ENCODE results near the gene TAF11. TPM values are rescaled to one million over a fixed set of nuclear protein-coding genes. Genes with fewer than 3 reads are reported as not detected.

TAF11 gene
- total and polyA plus RNA-seq, 2 experiments from 2014 or later = 38.6 to 43.9 TPM

GRCh38 chr6:34919651-34920050 is 31.8 kb upstream of the TAF11 start:
- Histone ChIP-seq H3K4me1 (ENCODE audit: insufficient read depth) (no peaks in the 10 kb centered on the region), H3K27me3 (no peaks in the 10 kb centered on the region), H3K9me3 (ENCODE audit: low read depth) (no peaks in the 10 kb centered on the region), H2AFZ (no peak overlapping the region), H3K4me3 (no peak overlapping the region), H3K79me2 (peaks cover 60% of the 10 kb centered on the region), H3K27ac (no peak overlapping the region), H3K4me2 (no peak overlapping the region), H3K9me2 (replicated peaks; ENCODE audit: insufficient read depth) (no peaks in the 10 kb centered on the region), H4K20me1 (ENCODE audit: insufficient read depth, poor library complexity, severe bottlenecking) (peaks cover 6% of the 10 kb centered on the region), H3K36me3 (replicated peaks; ENCODE audit: insufficient read depth, low read depth) (no peaks in the 10 kb centered on the region)
- no peak for DNase-seq (ENCODE audit: low spot score)
- WGBS (ENCODE audit: low lambda C conversion rate, missing lambda C conversion rate) = 100% methylated on average over 1 of the region's 1 CpG
- no peak for TF ChIP-seq EZH2 (IDR thresholded peaks at IDR 0.05; ENCODE audit: borderline replicate concordance)
- no peak for TF ChIP-seq CTCF (IDR thresholded peaks at IDR 0.05; ENCODE audit: poor library complexity)
- TF ChIP-seq EZH2phosphoT487 (IDR thresholded peaks at IDR 0.05; ENCODE audit: low read depth, severe bottlenecking, unreplicated experiment) = no peak

GRCh38 chr6:34917626-34918285 is 29.9 kb upstream of the TAF11 start:
- peaks cover 64% of the 10 kb centered on the region for H3K79me2 ChIP-seq
- H3K4me2 ChIP-seq = no peak overlapping the region
- TF ChIP-seq EZH2 (IDR thresholded peaks at IDR 0.05; ENCODE audit: borderline replicate concordance) = no peak
- no peaks in the 10 kb centered on the region for H3K9me3 ChIP-seq (ENCODE audit: low read depth)
- DNase-seq (ENCODE audit: low spot score) = no peak
- 89% methylated on average over 6 of the region's 6 CpGs for WGBS (ENCODE audit: low lambda C conversion rate, missing lambda C conversion rate)
- H3K4me3 ChIP-seq = no peak overlapping the region
- H3K27me3 ChIP-seq = no peaks in the 10 kb centered on the region
- H2AFZ ChIP-seq = no peak overlapping the region
- H4K20me1 ChIP-seq (ENCODE audit: insufficient read depth, poor library complexity, severe bottlenecking) = peaks cover 6% of the 10 kb centered on the region
- no peaks in the 10 kb centered on the region for H3K4me1 ChIP-seq (ENCODE audit: insufficient read depth)
- H3K36me3 ChIP-seq (replicated peaks; ENCODE audit: insufficient read depth, low read depth) = no peaks in the 10 kb centered on the region
- H3K27ac ChIP-seq = no peak overlapping the region
- no peaks in the 10 kb centered on the region for H3K9me2 ChIP-seq (replicated peaks; ENCODE audit: insufficient read depth)

- Histone ChIP-seq H3K27me3 (no peaks in the 10 kb centered on the region), H3K4me2 (no peak overlapping the region), H3K4me1 (ENCODE audit: insufficient read depth) (no peaks in the 10 kb centered on the region), H3K9me2 (replicated peaks; ENCODE audit: insufficient read depth) (no peaks in the 10 kb centered on the region), H3K4me3 (no peak overlapping the region), H3K36me3 (replicated peaks; ENCODE audit: insufficient read depth, low read depth) (no peaks in the 10 kb centered on the region), H3K9me3 (ENCODE audit: low read depth) (no peaks in the 10 kb centered on the region), H3K79me2 (peaks cover 77% of the 10 kb centered on the region), H4K20me1 (ENCODE audit: insufficient read depth, poor library complexity, severe bottlenecking) (peaks cover 10% of the 10 kb centered on the region), H3K27ac (no peak overlapping the region), H2AFZ (no peak overlapping the region)
- no peak for DNase-seq (ENCODE audit: low spot score)
- WGBS (ENCODE audit: low lambda C conversion rate, missing lambda C conversion rate) = 99% methylated on average over 4 of the region's 4 CpGs
- no peak for TF ChIP-seq CTCF (IDR thresholded peaks at IDR 0.05; ENCODE audit: poor library complexity)
- TF ChIP-seq EZH2 (IDR thresholded peaks at IDR 0.05; ENCODE audit: borderline replicate concordance) = no peak
- no peak for TF ChIP-seq EZH2phosphoT487 (IDR thresholded peaks at IDR 0.05; ENCODE audit: low read depth, severe bottlenecking, unreplicated experiment)
Measured at GRCh38 chr6:34916348-34916967, 28.6 kb upstream of the TAF11 start.

- DNase-seq (ENCODE audit: low spot score) = no peak
- Histone ChIP-seq H3K36me3 (replicated peaks; ENCODE audit: insufficient read depth, low read depth) (no peaks in the 10 kb centered on the region), H4K20me1 (ENCODE audit: insufficient read depth, poor library complexity, severe bottlenecking) (peaks cover 10% of the 10 kb centered on the region), H3K9me3 (ENCODE audit: low read depth) (no peaks in the 10 kb centered on the region), H3K79me2 (peaks cover 84% of the 10 kb centered on the region), H3K4me2 (no peak overlapping the region), H3K27ac (no peak overlapping the region), H3K4me1 (ENCODE audit: insufficient read depth) (peaks cover 4% of the 10 kb centered on the region), H3K9me2 (replicated peaks; ENCODE audit: insufficient read depth) (no peaks in the 10 kb centered on the region), H3K4me3 (no peak overlapping the region), H3K27me3 (no peaks in the 10 kb centered on the region), H2AFZ (no peak overlapping the region)
- TF ChIP-seq EZH2phosphoT487 (IDR thresholded peaks at IDR 0.05; ENCODE audit: low read depth, severe bottlenecking, unreplicated experiment) (no peak), CTCF (IDR thresholded peaks at IDR 0.05; ENCODE audit: poor library complexity) (no peak), EZH2 (IDR thresholded peaks at IDR 0.05; ENCODE audit: borderline replicate concordance) (no peak)
- 89% methylated on average over 4 of the region's 4 CpGs for WGBS (ENCODE audit: low lambda C conversion rate, missing lambda C conversion rate)
Measured at GRCh38 chr6:34914358-34914757, 26.5 kb upstream of the TAF11 start.
